GM12878 (cell line): ENCODE measurements around the gene RTN3. TPM values are rescaled to one million over a fixed set of nuclear protein-coding genes. Genes with fewer than 3 reads are reported as not detected.
A peak's percentile ranks its signal among the peaks of the same experiment; 100 is the strongest.

Source experiments
- ATAC-seq: fragments of 200-7000 bp; cut with Tn5 transposase; 3 replicates; pipeline ENCODE4 v1.9.1; 2020; ENCODE audit warnings: mild to moderate bottlenecking, moderate library complexity
- BruUV-seq: library from RNA; stranded (reverse); fragments of 400-500 nt; replicated peaks from 2 replicates; lab custom pipeline; 2021; lab: Mats Ljungman, UMichigan
- CTCF ChIA-PET: fragments of 300-600 bp; sonication (Branson Sonifier 250); formaldehyde crosslinking; extraction: SDS; loops from one replicate; lab custom pipeline; 2021; ENCODE audit warnings: inconsistent platforms; lab: Yijun Ruan, JAX
- POLR2A ChIA-PET: fragments of 350-600 bp; formaldehyde crosslinking; extraction: SDS; loops from one replicate; lab custom pipeline; 2021; ENCODE audit warnings: inconsistent platforms; lab: Charles Lee
- RAD21 ChIA-PET: fragments of 300-600 bp; sonication (Branson Sonifier 250); formaldehyde crosslinking; loops from one replicate; lab custom pipeline; 2023; ENCODE audit warnings: antibody characterized with exemption; ENCODE audit not compliant: unreplicated experiment; lab: Charles Lee
- SMC1A ChIA-PET: fragments of 300-600 bp; sonication (Branson Sonifier 250); formaldehyde crosslinking; loops from one replicate; lab custom pipeline; 2023; ENCODE audit not compliant: unreplicated experiment, uncharacterized antibody; lab: Charles Lee
- DNase-seq: peaks from one replicate; pipeline ENCODE4 v3.0.0-alpha.2; 2011; ENCODE audit warnings: low read depth, low spot score
- FAIRE-seq: peaks from 3 replicates; lab custom pipeline; 2011; peaks lifted over from hg19 to GRCh38; lab: Jason Lieb, UNC
- H2AFZ ChIP-seq: 2 replicates; pipeline ENCODE4 v1.6.0; 2011; ENCODE audit warnings: low read depth, low read length, control low read depth; ENCODE audit not compliant: control insufficient read depth
- H3K27ac ChIP-seq: 2 replicates; pipeline ENCODE4 v1.5.1; 2011; ENCODE audit warnings: control low read depth; ENCODE audit not compliant: control insufficient read depth, insufficient read depth
- H3K27me3 ChIP-seq, 2 experiments: replicated peaks in 1 of 2; 2 replicates each; pipeline versions ENCODE4 v1.6.0 to v1.6.1; 2011; ENCODE audit warnings: low read length in 1 of 2; ENCODE audit not compliant: control insufficient read depth in 2 of 2, insufficient read depth in 2 of 2
- H3K36me3 ChIP-seq, 2 experiments: 2 replicates each; pipeline ENCODE4 v1.5.1; 2011; ENCODE audit warnings: low read length in 1 of 2; ENCODE audit not compliant: control insufficient read depth in 2 of 2, insufficient read depth in 2 of 2
- H3K4me1 ChIP-seq: 2 replicates; pipeline ENCODE4 v1.6.1; 2011; ENCODE audit warnings: mild to moderate bottlenecking, low read length, moderate library complexity, mixed read lengths; ENCODE audit not compliant: control insufficient read depth, insufficient read depth
- H3K4me2 ChIP-seq: 2 replicates; pipeline ENCODE4 v1.6.0; 2011; ENCODE audit warnings: control low read depth; ENCODE audit not compliant: control insufficient read depth, insufficient read depth
- H3K4me3 ChIP-seq: fragments of 200-600 bp; sonication (generic); 2 replicates; pipeline ENCODE4 v1.5.1; 2016
- H3K79me2 ChIP-seq: 2 replicates; pipeline ENCODE4 v1.6.0; 2011; ENCODE audit warnings: low read length; ENCODE audit not compliant: control insufficient read depth, insufficient read depth
- H3K9ac ChIP-seq: 2 replicates; pipeline ENCODE4 v1.8.0; 2011; ENCODE audit warnings: low read length, control low read depth, mixed read lengths; ENCODE audit not compliant: control insufficient read depth, insufficient read depth
- H3K9me3 ChIP-seq: replicated peaks from 3 replicates; pipeline ENCODE4 v1.5.1; 2011; ENCODE audit warnings: mild to moderate bottlenecking, low read length; ENCODE audit not compliant: control insufficient read depth, insufficient read depth
- H4K20me1 ChIP-seq: 2 replicates; pipeline ENCODE4 v1.6.0; 2011; ENCODE audit not compliant: control insufficient read depth, insufficient read depth
- BACH1 ChIP-seq: fragments of 450-650 bp; IDR thresholded peaks from 2 replicates; pipeline ENCODE4 v1.6.1; 2017; ENCODE audit warnings: mild to moderate bottlenecking, borderline replicate concordance
- BHLHE40 ChIP-seq, 2 experiments: fragments of 450-650 bp in 1 of 2; IDR thresholded peaks; 2 replicates each; pipeline ENCODE4 v1.6.1; 2011 to 2017; ENCODE audit warnings: low read depth in 2 of 2, borderline replicate concordance in 1 of 2, improper control_type of control experiment in 1 of 2, low read length in 1 of 2, mild to moderate bottlenecking in 1 of 2
- ELK1 ChIP-seq: IDR thresholded peaks from 2 replicates; pipeline ENCODE4 v1.6.1; 2012; ENCODE audit warnings: low read depth, low read length, improper control_type of control experiment
- GABPA ChIP-seq: IDR thresholded peaks from 2 replicates; pipeline ENCODE4 v1.6.1; 2014; ENCODE audit warnings: antibody characterized with exemption, low read depth, mild to moderate bottlenecking, inconsistent platforms
- GATAD2B ChIP-seq: fragments of 450-650 bp; conservative IDR thresholded peaks from 2 replicates; pipeline ENCODE4 v1.6.1; 2017; ENCODE audit warnings: low read depth, mild to moderate bottlenecking, moderate library complexity
- MEF2B ChIP-seq: fragments of 450-650 bp; IDR thresholded peaks from 2 replicates; pipeline ENCODE4 v1.6.1; 2018; ENCODE audit warnings: mild to moderate bottlenecking, moderate library complexity; ENCODE audit not compliant: partially characterized antibody, poor library complexity, severe bottlenecking
- RAD21 ChIP-seq: IDR thresholded peaks from 2 replicates; pipeline ENCODE4 v1.6.1; 2011; ENCODE audit warnings: mild to moderate bottlenecking, low read depth, low read length, moderate library complexity; ENCODE audit not compliant: insufficient read depth
- RCOR1 ChIP-seq: conservative IDR thresholded peaks from 2 replicates; pipeline ENCODE4 v1.6.1; 2012; ENCODE audit warnings: low read depth, low read length, improper control_type of control experiment
- SMAD5 ChIP-seq: IDR thresholded peaks from 2 replicates; pipeline ENCODE4 v1.6.1; 2016; ENCODE audit warnings: antibody characterized with exemption, low read depth
- SMARCA5 ChIP-seq: fragments of 450-650 bp; IDR thresholded peaks from 2 replicates; pipeline ENCODE4 v1.6.1; 2017; ENCODE audit warnings: mild to moderate bottlenecking
- SUPT20H ChIP-seq: IDR thresholded peaks from 2 replicates; pipeline ENCODE4 v1.6.1; 2011; ENCODE audit warnings: low read depth, mild to moderate bottlenecking, low read length, moderate library complexity, borderline replicate concordance; ENCODE audit not compliant: control insufficient read depth
- ZNF217 ChIP-seq: fragments of 450-650 bp; IDR thresholded peaks from 2 replicates; pipeline ENCODE4 v1.6.1; 2017; ENCODE audit warnings: antibody characterized with exemption, mild to moderate bottlenecking
- WGBS: methylation state at CpG from one replicate; pipeline ENCODE4 v1.1.6; 2016; ENCODE audit warnings: low lambda C conversion rate; ENCODE audit not compliant: insufficient replicate concordance, insufficient coverage; ENCODE audit errors: missing lambda C conversion rate; 5-methylcytosine and 5-hydroxymethylcytosine counted together
- in situ Hi-C: fragments of 300-500 bp; cut with MboI; formaldehyde crosslinking; loops from 9 replicates; pipeline ENCODE4 v1.14.3; 2018; ENCODE audit warnings: mixed read lengths
- intact Hi-C: fragments of 100-400 bp; cut with micrococcal nuclease; formaldehyde crosslinking; loops from one replicate; pipeline ENCODE4 v1.14.2; 2022; ENCODE audit not compliant: unreplicated experiment
- polyA plus RNA-seq, 11 experiments: library from polyadenylated mRNA; depleted of rRNA in 4 of 11; unstranded in 6 of 11; stranded (reverse) in 5 of 11; fragments of >200 nt; fragmentation: Nextera tagmentation in 4 of 11; fragmentation: Illumina TruSeq in 1 of 11; extraction: Ambion mirVana in 4 of 11; extraction: Trizol in 1 of 11; gene quantifications; 1 replicate in 1 of 11; 2 replicates in 10 of 11; pipeline versions ENCODE4 v1.2.1 to v1.2.3, GENCODE V29; 2011 to 2016; ENCODE audit warnings: inconsistent platforms in 2 of 11, missing spikeins in 2 of 11, low read depth in 1 of 11
- total RNA-seq, 4 experiments: library from RNA; depleted of rRNA in 3 of 4; stranded (reverse); fragments of >200 nt in 3 of 4; fragmentation: Illumina TruSeq in 1 of 4; extraction: Trizol in 1 of 4; gene quantifications; 2 replicates each; pipeline versions ENCODE4 v1.2.1 to v1.2.3, GENCODE V29; 2013 to 2021
- TF ChIP-seq, protein P1 (sequence below): fragments of 450-650 bp; formaldehyde crosslinking; IDR thresholded peaks from 2 replicates; pipeline ENCODE4 v1.4.0; 2020; ENCODE audit warnings: mild to moderate bottlenecking, moderate library complexity
- TF ChIP-seq, protein P2 (sequence below): IDR thresholded peaks from 2 replicates; pipeline ENCODE4 v1.6.1; 2012; ENCODE audit warnings: low read depth, low read length, improper control_type of control experiment

The RTN3 gene
- total and polyA plus RNA-seq, 10 of the 15 experiments (the other 5 are each of a cell fraction or from before 2014, with no cell fraction given) = 22.9 to 64.2 (median 47.0) TPM

DNA sequence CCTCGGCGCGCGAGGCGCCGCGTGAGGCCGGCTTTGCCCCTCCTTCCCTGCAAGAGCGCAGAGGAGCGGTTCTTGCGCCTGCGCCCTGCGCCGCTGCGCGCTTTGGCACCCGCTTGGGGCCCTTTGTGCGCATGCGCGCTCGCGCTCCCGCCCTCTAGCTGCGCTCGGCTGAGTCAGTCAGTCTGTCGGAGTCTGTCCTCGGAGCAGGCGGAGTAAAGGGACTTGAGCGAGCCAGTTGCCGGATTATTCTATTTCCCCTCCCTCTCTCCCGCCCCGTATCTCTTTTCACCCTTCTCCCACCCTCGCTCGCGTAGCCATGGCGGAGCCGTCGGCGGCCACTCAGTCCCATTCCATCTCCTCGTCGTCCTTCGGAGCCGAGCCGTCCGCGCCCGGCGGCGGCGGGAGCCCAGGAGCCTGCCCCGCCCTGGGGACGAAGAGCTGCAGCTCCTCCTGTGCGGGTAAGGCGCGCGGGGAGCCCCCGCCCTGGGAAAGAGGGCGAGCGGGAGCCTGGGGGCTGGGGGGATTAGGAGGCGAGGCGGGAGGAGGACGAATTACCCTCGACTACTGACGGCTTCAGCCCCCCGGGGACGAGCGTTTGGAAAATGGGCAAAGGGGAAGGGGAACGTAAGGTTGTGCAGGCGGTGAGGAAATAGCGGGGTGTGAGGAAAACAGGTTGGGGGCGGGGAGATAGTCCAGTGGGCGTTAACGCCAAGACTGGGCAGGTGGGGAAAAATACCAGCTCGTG, at the start of gene RTN3 (continued):
- TF ChIP-seq SMAD5 (peak; percentile 66; the same call in 1 of the 2 replicates), ZNF217 (no peak)

- ChIA-PET SMC1A (interaction anchor here (0.8 to 5.5 kb wide), 10 partner anchors 9 to 603 kb away, joined by 3 to 112 read pairs (median 4); no protein-coding TSS in a partner anchor), RAD21 (interaction anchor here (0.7 to 4.5 kb wide), 12 partner anchors 42 to 1296 kb away, joined by 3 to 113 read pairs (median 4); partner anchors contain the start of gene PLAAT2), POLR2A (interaction anchor here (0.7 kb wide), 1 partner anchor 74 kb away, joined by 3 read pairs; no protein-coding TSS in a partner anchor), CTCF (interaction anchor here (0.7 to 11.1 kb wide), 24 partner anchors 8 to 358 kb away, joined by 3 to 206 read pairs (median 4); no protein-coding TSS in a partner anchor)
- no peaks in the 10 kb centered on the region for H3K27me3 ChIP-seq
- peaks cover 6 to 15% of the 10 kb centered on the region in 2 experiments for H3K36me3 ChIP-seq
- H3K9me3 ChIP-seq = no peaks in the 10 kb centered on the region
- no peaks in the 10 kb centered on the region for H3K79me2 ChIP-seq
- in situ Hi-C loops (loop anchor here (5.0 to 10.0 kb wide), 2 partner anchors 159 to 601 kb away; no protein-coding TSS in a partner anchor), intact Hi-C loops (loop anchor here (1.0 to 5.0 kb wide), 3 partner anchors 43 to 599 kb away; no protein-coding TSS in a partner anchor)
- H3K4me2 ChIP-seq = no peak overlapping the region
- 81% methylated on average over 10 of the region's 10 CpGs for WGBS
- ATAC-seq (peak; percentile 82), DNase-seq (peak; percentile 20), FAIRE-seq (peak; percentile 82)
- H3K4me3 ChIP-seq = no peak overlapping the region
- peaks cover 8% of the 10 kb centered on the region for H3K4me1 ChIP-seq
- no peaks in the 10 kb centered on the region for H4K20me1 ChIP-seq
- H3K27ac ChIP-seq = no peak overlapping the region
- H2AFZ ChIP-seq = no peak overlapping the region
- H3K9ac ChIP-seq = no peak overlapping the region
- BruUV-seq = no TSS peak
- TF ChIP-seq SMARCA5 = no peak
- TF ChIP-seq, protein P1, sequence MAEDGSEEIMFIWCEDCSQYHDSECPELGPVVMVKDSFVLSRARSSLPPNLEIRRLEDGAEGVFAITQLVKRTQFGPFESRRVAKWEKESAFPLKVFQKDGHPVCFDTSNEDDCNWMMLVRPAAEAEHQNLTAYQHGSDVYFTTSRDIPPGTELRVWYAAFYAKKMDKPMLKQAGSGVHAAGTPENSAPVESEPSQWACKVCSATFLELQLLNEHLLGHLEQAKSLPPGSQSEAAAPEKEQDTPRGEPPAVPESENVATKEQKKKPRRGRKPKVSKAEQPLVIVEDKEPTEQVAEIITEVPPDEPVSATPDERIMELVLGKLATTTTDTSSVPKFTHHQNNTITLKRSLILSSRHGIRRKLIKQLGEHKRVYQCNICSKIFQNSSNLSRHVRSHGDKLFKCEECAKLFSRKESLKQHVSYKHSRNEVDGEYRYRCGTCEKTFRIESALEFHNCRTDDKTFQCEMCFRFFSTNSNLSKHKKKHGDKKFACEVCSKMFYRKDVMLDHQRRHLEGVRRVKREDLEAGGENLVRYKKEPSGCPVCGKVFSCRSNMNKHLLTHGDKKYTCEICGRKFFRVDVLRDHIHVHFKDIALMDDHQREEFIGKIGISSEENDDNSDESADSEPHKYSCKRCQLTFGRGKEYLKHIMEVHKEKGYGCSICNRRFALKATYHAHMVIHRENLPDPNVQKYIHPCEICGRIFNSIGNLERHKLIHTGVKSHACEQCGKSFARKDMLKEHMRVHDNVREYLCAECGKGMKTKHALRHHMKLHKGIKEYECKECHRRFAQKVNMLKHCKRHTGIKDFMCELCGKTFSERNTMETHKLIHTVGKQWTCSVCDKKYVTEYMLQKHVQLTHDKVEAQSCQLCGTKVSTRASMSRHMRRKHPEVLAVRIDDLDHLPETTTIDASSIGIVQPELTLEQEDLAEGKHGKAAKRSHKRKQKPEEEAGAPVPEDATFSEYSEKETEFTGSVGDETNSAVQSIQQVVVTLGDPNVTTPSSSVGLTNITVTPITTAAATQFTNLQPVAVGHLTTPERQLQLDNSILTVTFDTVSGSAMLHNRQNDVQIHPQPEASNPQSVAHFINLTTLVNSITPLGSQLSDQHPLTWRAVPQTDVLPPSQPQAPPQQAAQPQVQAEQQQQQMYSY (CRISPR knock-in tag) = no peak
- TF ChIP-seq GABPA = no peak
- no peak for TF ChIP-seq GATAD2B
- TF ChIP-seq ZNF217 = no peak
- TF ChIP-seq, protein P2, sequence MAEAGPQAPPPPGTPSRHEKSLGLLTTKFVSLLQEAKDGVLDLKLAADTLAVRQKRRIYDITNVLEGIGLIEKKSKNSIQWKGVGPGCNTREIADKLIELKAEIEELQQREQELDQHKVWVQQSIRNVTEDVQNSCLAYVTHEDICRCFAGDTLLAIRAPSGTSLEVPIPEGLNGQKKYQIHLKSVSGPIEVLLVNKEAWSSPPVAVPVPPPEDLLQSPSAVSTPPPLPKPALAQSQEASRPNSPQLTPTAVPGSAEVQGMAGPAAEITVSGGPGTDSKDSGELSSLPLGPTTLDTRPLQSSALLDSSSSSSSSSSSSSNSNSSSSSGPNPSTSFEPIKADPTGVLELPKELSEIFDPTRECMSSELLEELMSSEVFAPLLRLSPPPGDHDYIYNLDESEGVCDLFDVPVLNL = no peak
- no peak for TF ChIP-seq SUPT20H
- no peak for TF ChIP-seq BACH1
- TF ChIP-seq RAD21 = peak; percentile 98
- no peak for TF ChIP-seq BHLHE40 (IDR thresholded peaks at IDR 0.05; ENCODE audit: borderline replicate concordance in 1 of 2, low read depth in 2 of 2, low read length in 1 of 2)
- no peak for TF ChIP-seq RCOR1
- no peak for TF ChIP-seq MEF2B
- no peak for TF ChIP-seq ELK1
These were observed 45.4 kb upstream of the RTN3 start for GRCh38 chr11:63635762-63636465.
